ENCODE results near the gene NOTCH4. TPM values are rescaled to one million over a fixed set of nuclear protein-coding genes. Genes with fewer than 3 reads are reported as not detected.
A peak's percentile ranks its signal among the peaks of the same experiment; 100 is the strongest.

The NOTCH4 gene
- total RNA-seq, 1 experiment from 2014 or later = 2.3 TPM

GRCh38 chr6:32195902-32196681 lies 27.8 kb downstream of the NOTCH4 start:
- TF ChIP-seq CTCF (conservative IDR thresholded peaks at IDR 0.05) = no peak
- Histone ChIP-seq H3K27ac (ENCODE audit: insufficient read length, low read depth, low read length) (peak overlapping the region; percentile 93), H2AFZ (ENCODE audit: low read length) (no peak overlapping the region), H3K9me3 (ENCODE audit: control insufficient read depth, low read depth, low read length) (no peaks in the 10 kb centered on the region), H2BK15ac (ENCODE audit: low read depth, low read length) (no peak overlapping the region), H4K20me1 (ENCODE audit: control insufficient read depth, insufficient read depth, insufficient read length) (no peaks in the 10 kb centered on the region), H2BK20ac (ENCODE audit: low read depth, low read length, poor library complexity, severe bottlenecking) (no peak overlapping the region), H3K14ac (ENCODE audit: insufficient read depth, low read length) (peak overlapping the region; percentile 96), H3K56ac (ENCODE audit: insufficient read length, low read depth, low read length) (no peak overlapping the region), H4K8ac (replicated peaks; ENCODE audit: insufficient read length, low read depth, low read length) (peak overlapping the region; percentile 2), H3T11ph (ENCODE audit: low read length) (peak overlapping the region; percentile 39), H4K91ac (ENCODE audit: insufficient read length, low read depth, low read length) (peak overlapping the region; percentile 90), H2AK5ac (ENCODE audit: insufficient read length, low read length) (no peak overlapping the region), H2BK5ac (ENCODE audit: insufficient read length, low read length) (peak overlapping the region; percentile 88), H3K9ac (ENCODE audit: extremely low read depth, insufficient read length, low read length) (peak overlapping the region; percentile 91), H3K23me2 (ENCODE audit: insufficient read length, low read depth, low read length, poor library complexity, severe bottlenecking) (peaks cover 9% of the 10 kb centered on the region), H3K23ac (ENCODE audit: insufficient read length, low read depth, low read length) (no peak overlapping the region), H2BK120ac (ENCODE audit: low read depth, low read length, poor library complexity, severe bottlenecking) (peak overlapping the region; percentile 93), H3K4ac (ENCODE audit: low read depth, low read length) (peak overlapping the region; percentile 81; the same call in 1 of the 2 replicates), H2BK12ac (ENCODE audit: insufficient read length, low read depth, low read length) (peak overlapping the region; percentile 22), H3K79me1 (ENCODE audit: insufficient read depth, low read depth, low read length, poor library complexity, severe bottlenecking) (no peaks in the 10 kb centered on the region), H4K5ac (ENCODE audit: insufficient read length, low read depth, low read length) (peak overlapping the region; percentile 80), H3K79me2 (ENCODE audit: insufficient read depth, low read length) (no peaks in the 10 kb centered on the region), H3K18ac (ENCODE audit: insufficient read length, low read depth, low read length) (peak overlapping the region; percentile 97), H3K4me1 (ENCODE audit: insufficient read depth, low read length) (peaks cover 3% of the 10 kb centered on the region), H3K27me3 (ENCODE audit: insufficient read depth, low read length) (no peaks in the 10 kb centered on the region), H3K4me2 (ENCODE audit: insufficient read depth, insufficient read length, low read length) (peak overlapping the region; percentile 68)
- H3K36me3 Mint-ChIP-seq (ENCODE audit: insufficient read depth in 1 of 3, low read depth in 3 of 3) = no peaks in the 10 kb centered on the region
- H3K4me3 Mint-ChIP-seq = peak overlapping the region; percentile 91 to 96
- H3K27ac Mint-ChIP-seq = peak overlapping the region; percentile 100
- H3K9me3 Mint-ChIP-seq = no peaks in the 10 kb centered on the region; a peak in 1 of 5 replicates
- no CpG with 5 or more reads among the region's 58 CpGs for WGBS (ENCODE audit: extremely low coverage, insufficient read length, low lambda C conversion rate)
- H3K4me1 Mint-ChIP-seq = peaks cover 44% of the 10 kb centered on the region in 2 experiments
- H3K27me3 Mint-ChIP-seq (ENCODE audit: low read depth) = no peaks in the 10 kb centered on the region
- DNase-seq = peak; percentile 94

Data from H9 (cell line).